VCaP (cell line): ENCODE results near the gene C1QA.

ENCODE experiments used
- H3K27ac ChIP-seq: fragments of 450-650 bp; 2 replicates; pipeline ENCODE4 v1.5.1; 2017
- TF ChIP-seq, protein P1 (sequence below): fragments of 450-650 bp; conservative IDR thresholded peaks from 2 replicates; pipeline ENCODE4 v1.5.1; 2017; ENCODE audit warnings: mild to moderate bottlenecking, moderate library complexity

Gene C1QA

DNA sequence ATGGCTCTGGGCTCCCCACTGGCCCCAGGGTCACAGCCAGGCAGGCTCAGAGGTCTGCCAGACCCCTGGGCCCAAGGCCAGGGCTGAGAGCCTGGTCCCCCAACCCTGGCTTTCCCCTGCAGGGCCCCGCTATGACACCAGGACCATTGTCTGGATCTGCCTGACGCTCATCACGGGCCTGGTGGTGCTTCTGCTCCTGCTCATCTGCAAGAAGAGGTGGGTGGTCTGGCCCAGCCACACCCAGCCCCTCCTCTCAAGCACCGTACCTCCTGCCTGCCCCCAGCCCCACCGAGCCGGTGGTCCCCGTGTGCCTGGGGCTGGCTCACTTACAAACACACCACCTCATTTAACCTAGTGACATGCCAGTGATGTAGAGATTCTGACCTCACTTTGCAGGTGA lies 41.3 kb upstream of the C1QA start:
- TF ChIP-seq, protein P1, sequence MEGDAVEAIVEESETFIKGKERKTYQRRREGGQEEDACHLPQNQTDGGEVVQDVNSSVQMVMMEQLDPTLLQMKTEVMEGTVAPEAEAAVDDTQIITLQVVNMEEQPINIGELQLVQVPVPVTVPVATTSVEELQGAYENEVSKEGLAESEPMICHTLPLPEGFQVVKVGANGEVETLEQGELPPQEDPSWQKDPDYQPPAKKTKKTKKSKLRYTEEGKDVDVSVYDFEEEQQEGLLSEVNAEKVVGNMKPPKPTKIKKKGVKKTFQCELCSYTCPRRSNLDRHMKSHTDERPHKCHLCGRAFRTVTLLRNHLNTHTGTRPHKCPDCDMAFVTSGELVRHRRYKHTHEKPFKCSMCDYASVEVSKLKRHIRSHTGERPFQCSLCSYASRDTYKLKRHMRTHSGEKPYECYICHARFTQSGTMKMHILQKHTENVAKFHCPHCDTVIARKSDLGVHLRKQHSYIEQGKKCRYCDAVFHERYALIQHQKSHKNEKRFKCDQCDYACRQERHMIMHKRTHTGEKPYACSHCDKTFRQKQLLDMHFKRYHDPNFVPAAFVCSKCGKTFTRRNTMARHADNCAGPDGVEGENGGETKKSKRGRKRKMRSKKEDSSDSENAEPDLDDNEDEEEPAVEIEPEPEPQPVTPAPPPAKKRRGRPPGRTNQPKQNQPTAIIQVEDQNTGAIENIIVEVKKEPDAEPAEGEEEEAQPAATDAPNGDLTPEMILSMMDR, result no peak
- no peak overlapping the region for H3K27ac ChIP-seq

DNA sequence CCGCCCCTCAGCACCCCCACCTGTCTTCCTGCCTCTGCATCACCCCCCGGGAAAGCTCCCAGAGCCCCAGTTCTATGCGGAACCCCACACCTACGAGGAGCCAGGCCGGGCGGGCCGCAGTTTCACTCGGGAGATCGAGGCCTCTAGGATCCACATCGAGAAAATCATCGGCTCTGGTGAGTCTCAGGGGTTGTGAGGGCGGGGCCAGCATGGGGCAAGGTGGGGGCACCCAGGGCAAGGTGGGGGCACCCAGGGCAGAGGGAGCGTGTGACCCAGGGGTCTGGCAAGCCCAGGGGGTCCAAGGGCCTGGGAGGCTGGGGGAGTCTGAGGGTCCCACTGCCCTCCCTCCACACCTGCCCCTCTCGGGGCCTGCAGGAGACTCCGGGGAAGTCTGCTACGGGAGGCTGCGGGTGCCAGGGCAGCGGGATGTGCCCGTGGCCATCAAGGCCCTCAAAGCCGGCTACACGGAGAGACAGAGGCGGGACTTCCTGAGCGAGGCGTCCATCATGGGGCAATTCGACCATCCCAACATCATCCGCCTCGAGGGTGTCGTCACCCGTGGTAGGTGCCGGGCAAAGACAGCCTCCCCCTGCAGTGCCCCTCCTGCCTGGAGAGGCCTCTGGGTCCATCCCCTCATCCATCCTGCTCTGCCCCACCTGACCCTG lies 39.0 kb upstream of the C1QA start:
- no peak overlapping the region for H3K27ac ChIP-seq
- TF ChIP-seq, protein P1, result no peak

DNA sequence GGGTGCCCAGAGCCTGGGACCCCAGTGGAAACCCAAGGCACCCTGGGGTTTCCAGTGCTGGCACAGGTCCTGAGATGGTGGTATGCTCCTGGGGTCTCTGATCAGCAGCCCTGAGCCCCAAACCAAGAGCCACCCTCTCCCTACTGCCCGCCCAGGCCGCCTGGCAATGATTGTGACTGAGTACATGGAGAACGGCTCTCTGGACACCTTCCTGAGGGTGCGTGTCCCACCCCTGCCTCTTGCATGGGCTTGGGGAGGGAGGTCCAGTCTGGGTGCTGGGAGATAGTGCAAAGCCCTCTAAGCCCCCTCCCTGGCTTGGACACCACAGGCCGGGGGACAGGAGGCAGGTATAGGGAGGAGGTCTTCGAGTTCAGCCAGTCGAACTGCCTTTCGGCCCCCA lies 38.4 kb upstream of the C1QA start:
- no peak overlapping the region for H3K27ac ChIP-seq
- TF ChIP-seq, protein P1, result no peak

DNA sequence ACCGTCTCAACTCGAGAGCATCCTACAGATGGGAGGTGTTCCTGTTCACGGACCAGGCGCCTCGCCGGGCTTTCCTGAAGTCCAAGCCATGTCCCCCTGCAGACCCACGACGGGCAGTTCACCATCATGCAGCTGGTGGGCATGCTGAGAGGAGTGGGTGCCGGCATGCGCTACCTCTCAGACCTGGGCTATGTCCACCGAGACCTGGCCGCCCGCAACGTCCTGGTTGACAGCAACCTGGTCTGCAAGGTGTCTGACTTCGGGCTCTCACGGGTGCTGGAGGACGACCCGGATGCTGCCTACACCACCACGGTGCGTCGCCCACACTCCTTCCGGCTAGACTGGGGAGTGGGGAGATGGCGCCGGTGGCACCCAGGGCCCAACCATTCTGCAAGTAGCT lies 37.7 kb upstream of the C1QA start:
- TF ChIP-seq, protein P1, result no peak

DNA sequence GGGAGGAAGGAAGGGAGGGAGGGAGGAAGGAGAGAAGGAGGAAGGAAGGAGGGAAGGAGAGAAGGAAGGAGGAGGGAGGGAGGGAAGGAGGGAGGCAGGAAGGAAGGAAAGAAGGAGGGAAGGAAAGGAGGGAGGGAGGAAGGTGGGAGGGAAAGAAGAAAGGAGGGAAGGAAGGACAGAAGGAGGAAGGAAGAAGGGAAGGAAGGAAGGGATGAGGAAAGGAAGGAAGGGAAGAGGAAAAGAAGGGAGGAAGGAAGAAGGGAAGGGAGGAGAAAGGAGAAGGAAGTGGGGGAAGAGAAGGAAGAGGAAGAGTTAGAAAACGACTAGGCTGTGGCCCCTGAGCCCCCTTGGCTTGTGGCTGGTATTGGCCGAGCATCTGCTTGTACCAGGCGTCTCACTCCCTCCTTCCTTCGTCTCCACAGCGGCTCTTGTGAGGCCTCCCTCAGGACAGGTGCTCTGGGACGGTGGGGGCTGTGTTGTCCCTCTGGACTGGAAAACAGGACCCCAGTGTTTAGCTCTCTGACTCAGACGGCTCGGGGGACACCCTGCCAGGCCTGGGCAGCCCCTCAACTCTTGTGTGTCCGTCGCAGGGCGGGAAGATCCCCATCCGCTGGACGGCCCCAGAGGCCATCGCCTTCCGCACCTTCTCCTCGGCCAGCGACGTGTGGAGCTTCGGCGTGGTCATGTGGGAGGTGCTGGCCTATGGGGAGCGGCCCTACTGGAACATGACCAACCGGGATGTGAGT lies 36.2 kb upstream of the C1QA start:
- TF ChIP-seq, protein P1, result no peak
- H3K27ac ChIP-seq, result no peak overlapping the region

More for the DNA sequence above, 37.7 kb upstream of the C1QA start:
- H3K27ac ChIP-seq, result no peak overlapping the region

DNA sequence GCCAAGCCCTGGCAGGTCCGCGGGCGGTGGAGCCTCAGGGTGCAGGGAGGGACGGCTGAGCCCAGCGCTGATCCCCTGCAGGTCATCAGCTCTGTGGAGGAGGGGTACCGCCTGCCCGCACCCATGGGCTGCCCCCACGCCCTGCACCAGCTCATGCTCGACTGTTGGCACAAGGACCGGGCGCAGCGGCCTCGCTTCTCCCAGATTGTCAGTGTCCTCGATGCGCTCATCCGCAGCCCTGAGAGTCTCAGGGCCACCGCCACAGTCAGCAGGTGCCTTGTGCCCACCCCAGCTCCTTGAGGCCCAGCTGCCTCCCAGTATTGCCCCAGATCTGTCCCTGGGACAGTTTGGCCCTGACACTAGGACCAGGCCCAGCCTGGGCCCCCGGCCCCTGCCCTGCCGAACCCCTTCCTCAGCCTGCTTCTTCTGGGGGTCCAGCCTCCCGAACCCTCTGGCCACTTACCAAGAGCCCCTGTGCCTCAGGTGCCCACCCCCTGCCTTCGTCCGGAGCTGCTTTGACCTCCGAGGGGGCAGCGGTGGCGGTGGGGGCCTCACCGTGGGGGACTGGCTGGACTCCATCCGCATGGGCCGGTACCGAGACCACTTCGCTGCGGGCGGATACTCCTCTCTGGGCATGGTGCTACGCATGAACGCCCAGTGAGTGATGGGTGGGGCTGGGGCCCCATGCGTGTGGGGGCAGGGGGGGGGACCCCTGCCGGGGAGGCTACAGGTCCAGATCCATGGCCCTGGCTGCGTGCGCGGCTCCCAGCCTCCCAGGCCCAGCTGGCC lies 35.4 kb upstream of the C1QA start:
- no peak overlapping the region for H3K27ac ChIP-seq
- TF ChIP-seq, protein P1, result no peak

DNA sequence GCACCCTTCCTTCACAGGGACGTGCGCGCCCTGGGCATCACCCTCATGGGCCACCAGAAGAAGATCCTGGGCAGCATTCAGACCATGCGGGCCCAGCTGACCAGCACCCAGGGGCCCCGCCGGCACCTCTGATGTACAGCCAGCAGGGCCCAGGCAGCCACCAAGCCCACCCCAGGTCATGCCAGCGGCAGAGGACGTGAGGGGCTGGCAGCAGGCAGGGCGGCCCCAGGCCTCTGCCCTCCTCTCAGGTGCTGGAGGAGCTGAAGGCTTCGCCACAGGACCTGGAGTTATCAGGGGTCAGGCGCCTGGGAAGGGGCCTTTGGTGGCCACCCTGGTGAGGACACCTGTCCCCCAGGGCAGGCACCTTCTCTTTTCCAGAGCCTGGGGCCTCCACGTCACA lies 34.8 kb upstream of the C1QA start:
- TF ChIP-seq, protein P1, result no peak
- no peak overlapping the region for H3K27ac ChIP-seq
